Astrocyte (in vitro differentiated cells and primary cell): ENCODE measurements around the gene ANKRD11. TPM values are rescaled to one million over a fixed set of nuclear protein-coding genes. Genes with fewer than 3 reads are reported as not detected.

Experiments
- DNase-seq: peaks from one replicate; pipeline ENCODE4 v3.0.0-alpha.2; 2010; ENCODE audit warnings: low read depth
- FAIRE-seq: peaks from 2 replicates; lab custom pipeline; 2011; peaks lifted over from hg19 to GRCh38; lab: Jason Lieb, UNC
- H2AFZ ChIP-seq: 2 replicates; pipeline ENCODE4 v1.6.0; 2012; ENCODE audit warnings: low read depth, low read length, inconsistent platforms
- H3K27ac ChIP-seq: 2 replicates; pipeline ENCODE4 v1.5.1; 2011; ENCODE audit warnings: low read depth, low read length, inconsistent platforms
- H3K27me3 ChIP-seq: 2 replicates; pipeline ENCODE4 v1.6.0; 2011; ENCODE audit warnings: low read length, inconsistent platforms; ENCODE audit not compliant: insufficient read depth
- H3K36me3 ChIP-seq: 2 replicates; pipeline ENCODE4 v1.5.1; 2011; ENCODE audit warnings: low read length, inconsistent platforms; ENCODE audit not compliant: insufficient read depth
- H3K4me1 ChIP-seq: 2 replicates; pipeline ENCODE4 v1.5.1; 2011; ENCODE audit warnings: low read length, inconsistent platforms; ENCODE audit not compliant: insufficient read depth
- H3K4me2 ChIP-seq: 2 replicates; pipeline ENCODE4 v1.6.0; 2012; ENCODE audit warnings: low read length, inconsistent platforms
- H3K4me3 ChIP-seq: 2 replicates; pipeline ENCODE4 v1.5.1; 2011; ENCODE audit warnings: low read depth, mild to moderate bottlenecking, low read length, inconsistent platforms; ENCODE audit not compliant: insufficient read depth
- H3K79me2 ChIP-seq: 2 replicates; pipeline ENCODE4 v1.6.0; 2012; ENCODE audit warnings: mild to moderate bottlenecking, low read length, inconsistent platforms; ENCODE audit not compliant: insufficient read depth
- H3K9ac ChIP-seq: 2 replicates; pipeline ENCODE4 v1.6.0; 2012; ENCODE audit warnings: mild to moderate bottlenecking, low read length, inconsistent platforms
- H3K9me3 ChIP-seq: 2 replicates; pipeline ENCODE4 v1.5.1; 2012; ENCODE audit warnings: low read depth, mild to moderate bottlenecking, low read length, inconsistent platforms; ENCODE audit not compliant: insufficient read depth
- H4K20me1 ChIP-seq: 2 replicates; pipeline ENCODE4 v1.6.0; 2012; ENCODE audit warnings: low read length, inconsistent platforms; ENCODE audit not compliant: insufficient read depth
- H3K27ac Mint-ChIP-seq: one replicate; pipeline ENCODE4 v1.8.0; 2021; ENCODE audit warnings: mild to moderate bottlenecking, mixed read lengths; ENCODE audit not compliant: unreplicated experiment
- H3K27me3 Mint-ChIP-seq: one replicate; pipeline ENCODE4 v1.8.0; 2021; ENCODE audit warnings: low read depth, mixed read lengths; ENCODE audit not compliant: unreplicated experiment
- H3K36me3 Mint-ChIP-seq: one replicate; pipeline ENCODE4 v1.8.0; 2021; ENCODE audit warnings: low read depth, mixed read lengths; ENCODE audit not compliant: unreplicated experiment
- H3K4me1 Mint-ChIP-seq: one replicate; pipeline ENCODE4 v1.8.0; 2021; ENCODE audit warnings: low read depth, mixed read lengths; ENCODE audit not compliant: unreplicated experiment
- H3K4me3 Mint-ChIP-seq: one replicate; pipeline ENCODE4 v1.8.0; 2021; ENCODE audit warnings: mild to moderate bottlenecking, moderate library complexity, mixed read lengths; ENCODE audit not compliant: unreplicated experiment
- H3K9me3 Mint-ChIP-seq: one replicate; pipeline ENCODE4 v1.8.0; 2021; ENCODE audit warnings: mild to moderate bottlenecking, mixed read lengths; ENCODE audit not compliant: unreplicated experiment
- CTCF ChIP-seq: IDR thresholded peaks from 2 replicates; pipeline ENCODE4 v1.5.1; 2011; ENCODE audit warnings: low read depth, mild to moderate bottlenecking, inconsistent platforms, low read length, moderate library complexity; ENCODE audit not compliant: insufficient read depth
- EZH2 ChIP-seq: IDR thresholded peaks from 2 replicates; pipeline ENCODE4 v1.6.1; 2012; ENCODE audit warnings: mild to moderate bottlenecking, low read length, inconsistent platforms; ENCODE audit not compliant: insufficient read depth
- total RNA-seq: library from RNA; stranded (reverse); gene quantifications from 2 replicates; pipeline ENCODE4 v1.2.1, GENCODE V29; 2021

The ANKRD11 gene
- total RNA-seq, 1 donor from 2014 or later, result 213 TPM

GRCh38 chr16:89314854-89315253, 175.5 kb downstream of the ANKRD11 start:
- no peak for DNase-seq
- no peak for TF ChIP-seq CTCF
- Mint-ChIP-seq H3K4me1 (peaks cover 72% of the 10 kb centered on the region), H3K27ac (peak overlapping the region; percentile 59), H3K36me3 (peaks cover 21% of the 10 kb centered on the region), H3K9me3 (no peaks in the 10 kb centered on the region), H3K4me3 (peak overlapping the region; percentile 66), H3K27me3 (no peaks in the 10 kb centered on the region)
- Histone ChIP-seq H4K20me1 (peaks cover 37% of the 10 kb centered on the region), H3K79me2 (peaks cover 95% of the 10 kb centered on the region), H3K4me3 (no peak overlapping the region), H3K4me2 (no peak overlapping the region), H3K4me1 (peaks cover 49% of the 10 kb centered on the region), H3K9ac (peak overlapping the region; percentile 4), H3K27ac (no peak overlapping the region), H2AFZ (no peak overlapping the region), H3K9me3 (no peaks in the 10 kb centered on the region), H3K27me3 (no peaks in the 10 kb centered on the region), H3K36me3 (peaks cover 7% of the 10 kb centered on the region)
- no peak for FAIRE-seq

- Mint-ChIP-seq H3K4me3 (peak overlapping the region; percentile 66), H3K27me3 (no peaks in the 10 kb centered on the region), H3K36me3 (peaks cover 24% of the 10 kb centered on the region), H3K9me3 (no peaks in the 10 kb centered on the region), H3K27ac (peak overlapping the region; percentile 59), H3K4me1 (peaks cover 67% of the 10 kb centered on the region)
- no peak for TF ChIP-seq EZH2
- TF ChIP-seq CTCF, result no peak
- no peaks in the 10 kb centered on the region for H3K9me3 ChIP-seq
- no peak overlapping the region for H2AFZ ChIP-seq
- peaks cover 42% of the 10 kb centered on the region for H4K20me1 ChIP-seq
- peak overlapping the region; percentile 4 for H3K9ac ChIP-seq
- H3K4me1 ChIP-seq, result peaks cover 44% of the 10 kb centered on the region
- FAIRE-seq, result no peak
- H3K27ac ChIP-seq, result no peak overlapping the region
- no peak overlapping the region for H3K4me3 ChIP-seq
- DNase-seq, result no peak
- no peaks in the 10 kb centered on the region for H3K27me3 ChIP-seq
- peaks cover 95% of the 10 kb centered on the region for H3K79me2 ChIP-seq
- H3K4me2 ChIP-seq, result no peak overlapping the region
- peaks cover 12% of the 10 kb centered on the region for H3K36me3 ChIP-seq
Measured at GRCh38 chr16:89314357-89314756, 176.0 kb downstream of the ANKRD11 start.

- no peaks in the 10 kb centered on the region for H3K27me3 ChIP-seq
- Mint-ChIP-seq H3K27ac (no peak overlapping the region), H3K4me3 (peak overlapping the region; percentile 16), H3K27me3 (no peaks in the 10 kb centered on the region), H3K36me3 (peaks cover 21% of the 10 kb centered on the region), H3K9me3 (no peaks in the 10 kb centered on the region), H3K4me1 (peaks cover 63% of the 10 kb centered on the region)
- TF ChIP-seq CTCF (no peak), EZH2 (no peak)
- H3K4me3 ChIP-seq, result no peak overlapping the region
- peaks cover 50% of the 10 kb centered on the region for H4K20me1 ChIP-seq
- H3K4me1 ChIP-seq, result peaks cover 36% of the 10 kb centered on the region
- FAIRE-seq (no peak), DNase-seq (no peak)
- peaks cover 95% of the 10 kb centered on the region for H3K79me2 ChIP-seq
- H3K27ac ChIP-seq, result no peak overlapping the region
- no peak overlapping the region for H3K9ac ChIP-seq
- H3K36me3 ChIP-seq, result peaks cover 12% of the 10 kb centered on the region
- no peak overlapping the region for H3K4me2 ChIP-seq
- H2AFZ ChIP-seq, result no peak overlapping the region
- no peaks in the 10 kb centered on the region for H3K9me3 ChIP-seq
Measured at GRCh38 chr16:89313583-89313982, 176.8 kb downstream of the ANKRD11 start.
